GM12878 (cell line): Measurements from ENCODE around the gene AGAP1. TPM values are rescaled to one million over a fixed set of nuclear protein-coding genes. Genes with fewer than 3 reads are reported as not detected.

Experiments used
- ATAC-seq: fragments of 200-7000 bp; cut with Tn5 transposase; 3 replicates; pipeline ENCODE4 v1.9.1; 2020; ENCODE audit warnings: mild to moderate bottlenecking, moderate library complexity
- BruUV-seq: library from RNA; stranded (reverse); fragments of 400-500 nt; replicated peaks from 2 replicates; lab custom pipeline; 2021; lab: Mats Ljungman, UMichigan
- CTCF ChIA-PET: fragments of 300-600 bp; sonication (Branson Sonifier 250); formaldehyde crosslinking; extraction: SDS; loops from one replicate; lab custom pipeline; 2021; ENCODE audit warnings: inconsistent platforms; lab: Yijun Ruan, JAX
- POLR2A ChIA-PET: fragments of 350-600 bp; formaldehyde crosslinking; extraction: SDS; loops from one replicate; lab custom pipeline; 2021; ENCODE audit warnings: inconsistent platforms; lab: Charles Lee
- RAD21 ChIA-PET: fragments of 300-600 bp; sonication (Branson Sonifier 250); formaldehyde crosslinking; loops from one replicate; lab custom pipeline; 2023; ENCODE audit warnings: antibody characterized with exemption; ENCODE audit not compliant: unreplicated experiment; lab: Charles Lee
- SMC1A ChIA-PET: fragments of 300-600 bp; sonication (Branson Sonifier 250); formaldehyde crosslinking; loops from one replicate; lab custom pipeline; 2023; ENCODE audit not compliant: unreplicated experiment, uncharacterized antibody; lab: Charles Lee
- DNase-seq: peaks from one replicate; pipeline ENCODE4 v3.0.0-alpha.2; 2011; ENCODE audit warnings: low read depth, low spot score
- FAIRE-seq: peaks from 3 replicates; lab custom pipeline; 2011; peaks lifted over from hg19 to GRCh38; lab: Jason Lieb, UNC
- H2AFZ ChIP-seq: 2 replicates; pipeline ENCODE4 v1.6.0; 2011; ENCODE audit warnings: low read depth, low read length, control low read depth; ENCODE audit not compliant: control insufficient read depth
- H3K27ac ChIP-seq: 2 replicates; pipeline ENCODE4 v1.5.1; 2011; ENCODE audit warnings: control low read depth; ENCODE audit not compliant: control insufficient read depth, insufficient read depth
- H3K27me3 ChIP-seq, 2 experiments: replicated peaks in 1 of 2; 2 replicates each; pipeline versions ENCODE4 v1.6.0 to v1.6.1; 2011; ENCODE audit warnings: low read length in 1 of 2; ENCODE audit not compliant: control insufficient read depth in 2 of 2, insufficient read depth in 2 of 2
- H3K36me3 ChIP-seq, 2 experiments: 2 replicates each; pipeline ENCODE4 v1.5.1; 2011; ENCODE audit warnings: low read length in 1 of 2; ENCODE audit not compliant: control insufficient read depth in 2 of 2, insufficient read depth in 2 of 2
- H3K4me1 ChIP-seq: 2 replicates; pipeline ENCODE4 v1.6.1; 2011; ENCODE audit warnings: mild to moderate bottlenecking, low read length, moderate library complexity, mixed read lengths; ENCODE audit not compliant: control insufficient read depth, insufficient read depth
- H3K4me2 ChIP-seq: 2 replicates; pipeline ENCODE4 v1.6.0; 2011; ENCODE audit warnings: control low read depth; ENCODE audit not compliant: control insufficient read depth, insufficient read depth
- H3K4me3 ChIP-seq: fragments of 200-600 bp; sonication (generic); 2 replicates; pipeline ENCODE4 v1.5.1; 2016
- H3K79me2 ChIP-seq: 2 replicates; pipeline ENCODE4 v1.6.0; 2011; ENCODE audit warnings: low read length; ENCODE audit not compliant: control insufficient read depth, insufficient read depth
- H3K9ac ChIP-seq: 2 replicates; pipeline ENCODE4 v1.8.0; 2011; ENCODE audit warnings: low read length, control low read depth, mixed read lengths; ENCODE audit not compliant: control insufficient read depth, insufficient read depth
- H3K9me3 ChIP-seq: replicated peaks from 3 replicates; pipeline ENCODE4 v1.5.1; 2011; ENCODE audit warnings: mild to moderate bottlenecking, low read length; ENCODE audit not compliant: control insufficient read depth, insufficient read depth
- H4K20me1 ChIP-seq: 2 replicates; pipeline ENCODE4 v1.6.0; 2011; ENCODE audit not compliant: control insufficient read depth, insufficient read depth
- DPF2 ChIP-seq: fragments of 450-650 bp; IDR thresholded peaks from 2 replicates; pipeline ENCODE4 v1.6.1; 2017; ENCODE audit warnings: mild to moderate bottlenecking
- FOS ChIP-seq: IDR thresholded peaks from 3 replicates; pipeline ENCODE4 v1.6.1; 2011; ENCODE audit warnings: borderline replicate concordance; ENCODE audit not compliant: insufficient read length; ENCODE audit errors: extremely low read depth
- GATAD2B ChIP-seq: fragments of 450-650 bp; conservative IDR thresholded peaks from 2 replicates; pipeline ENCODE4 v1.6.1; 2017; ENCODE audit warnings: low read depth, mild to moderate bottlenecking, moderate library complexity
- MAX ChIP-seq: IDR thresholded peaks from 2 replicates; pipeline ENCODE4 v1.6.1; 2012; ENCODE audit warnings: low read depth, low read length, improper control_type of control experiment
- MEF2B ChIP-seq: fragments of 450-650 bp; IDR thresholded peaks from 2 replicates; pipeline ENCODE4 v1.6.1; 2018; ENCODE audit warnings: mild to moderate bottlenecking, moderate library complexity; ENCODE audit not compliant: partially characterized antibody, poor library complexity, severe bottlenecking
- NFXL1 ChIP-seq: fragments of 450-650 bp; IDR thresholded peaks from 2 replicates; pipeline ENCODE4 v1.6.1; 2017; ENCODE audit warnings: antibody characterized with exemption, mild to moderate bottlenecking, borderline replicate concordance
- POLR2AphosphoS2 ChIP-seq: IDR thresholded peaks from 2 replicates; pipeline ENCODE4 v1.6.1; 2011; ENCODE audit warnings: low read depth, mild to moderate bottlenecking, low read length, improper control_type of control experiment, moderate library complexity
- ZBTB40 ChIP-seq: fragments of 450-650 bp; IDR thresholded peaks from 2 replicates; pipeline ENCODE4 v1.6.1; 2016; ENCODE audit warnings: mild to moderate bottlenecking, moderate library complexity, borderline replicate concordance
- WGBS: methylation state at CpG from one replicate; pipeline ENCODE4 v1.1.6; 2016; ENCODE audit warnings: low lambda C conversion rate; ENCODE audit not compliant: insufficient replicate concordance, insufficient coverage; ENCODE audit errors: missing lambda C conversion rate; 5-methylcytosine and 5-hydroxymethylcytosine counted together
- in situ Hi-C: fragments of 300-500 bp; cut with MboI; formaldehyde crosslinking; loops from 9 replicates; pipeline ENCODE4 v1.14.3; 2018; ENCODE audit warnings: mixed read lengths
- intact Hi-C: fragments of 100-400 bp; cut with micrococcal nuclease; formaldehyde crosslinking; loops from one replicate; pipeline ENCODE4 v1.14.2; 2022; ENCODE audit not compliant: unreplicated experiment
- polyA plus RNA-seq, 11 experiments: library from polyadenylated mRNA; depleted of rRNA in 4 of 11; unstranded in 6 of 11; stranded (reverse) in 5 of 11; fragments of >200 nt; fragmentation: Nextera tagmentation in 4 of 11; fragmentation: Illumina TruSeq in 1 of 11; extraction: Ambion mirVana in 4 of 11; extraction: Trizol in 1 of 11; gene quantifications; 1 replicate in 1 of 11; 2 replicates in 10 of 11; pipeline versions ENCODE4 v1.2.1 to v1.2.3, GENCODE V29; 2011 to 2016; ENCODE audit warnings: inconsistent platforms in 2 of 11, missing spikeins in 2 of 11, low read depth in 1 of 11
- total RNA-seq, 4 experiments: library from RNA; depleted of rRNA in 3 of 4; stranded (reverse); fragments of >200 nt in 3 of 4; fragmentation: Illumina TruSeq in 1 of 4; extraction: Trizol in 1 of 4; gene quantifications; 2 replicates each; pipeline versions ENCODE4 v1.2.1 to v1.2.3, GENCODE V29; 2013 to 2021

AGAP1 gene
- total and polyA plus RNA-seq, 10 of the 15 experiments (the other 5 are each of a cell fraction or from before 2014, with no cell fraction given) = 0.05 to 0.15 (median 0.06) TPM; not detected in 7

DNA sequence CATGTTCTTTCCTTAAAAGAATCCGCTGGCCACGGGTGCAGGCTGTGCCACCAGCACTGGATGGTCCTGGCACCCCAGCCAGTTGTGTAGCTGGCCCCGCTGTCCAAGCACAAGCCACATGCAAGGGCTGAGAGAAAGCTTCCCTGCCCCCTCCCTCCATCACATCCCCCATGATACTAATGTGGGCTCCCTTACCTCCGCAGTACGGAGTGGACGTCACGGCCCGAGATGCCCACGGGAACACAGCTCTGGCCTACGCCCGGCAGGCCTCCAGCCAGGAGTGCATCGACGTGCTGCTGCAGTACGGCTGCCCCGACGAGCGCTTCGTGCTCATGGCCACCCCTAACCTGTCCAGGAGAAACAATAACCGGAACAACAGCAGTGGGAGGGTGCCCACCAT is 629.9 kb downstream of the AGAP1 start:
- intact Hi-C loops (no loop called here), in situ Hi-C loops (no loop called here)
- Histone ChIP-seq H3K4me3 (no peak overlapping the region), H3K27ac (no peak overlapping the region), H3K79me2 (no peaks in the 10 kb centered on the region), H4K20me1 (no peaks in the 10 kb centered on the region), H3K27me3 (no peaks in the 10 kb centered on the region; a peak in 2 of 4 replicates), H3K4me1 (no peaks in the 10 kb centered on the region), H3K9me3 (no peaks in the 10 kb centered on the region), H3K9ac (no peak overlapping the region), H2AFZ (no peak overlapping the region), H3K4me2 (no peak overlapping the region), H3K36me3 (no peaks in the 10 kb centered on the region)
- FAIRE-seq (no peak), DNase-seq (no peak), ATAC-seq (no peak)
- ChIA-PET SMC1A (no interaction called here), CTCF (no interaction called here), POLR2A (no interaction called here), RAD21 (no interaction called here)
- TF ChIP-seq ZBTB40 (no peak), GATAD2B (no peak), MEF2B (no peak), FOS (no peak), MAX (no peak), NFXL1 (no peak), POLR2AphosphoS2 (no peak), DPF2 (no peak)
- 44% methylated on average over 19 of the region's 19 CpGs for WGBS
- BruUV-seq = no TSS peak
